HEK293 (cell line): Measurements from ENCODE around the gene OSBP.

Experiments
- CTCF ChIA-PET: fragments of 350-600 bp; formaldehyde crosslinking; extraction: SDS; loops from one replicate; lab custom pipeline; 2021; ENCODE audit warnings: antibody characterized with exemption; lab: Yijun Ruan, JAX
- POLR2A ChIA-PET: fragments of 300-600 bp; formaldehyde crosslinking; extraction: SDS; loops from one replicate; lab custom pipeline; 2020; ENCODE audit warnings: antibody characterized with exemption, inconsistent platforms; lab: Yijun Ruan, JAX
- H3K27ac ChIP-seq: fragments of 200-500 bp; sonication (Bioruptor generic); 2 replicates; pipeline ENCODE4 v1.5.1; 2014; ENCODE audit warnings: low read depth, low read length, control low read depth, inconsistent platforms; ENCODE audit errors: extremely low read depth
- H3K36me3 ChIP-seq, 2 experiments: fragments of 200-500 bp in 1 of 2; sonication (Bioruptor generic) in 1 of 2; 1 replicate in 1 of 2; 2 replicates in 1 of 2; pipeline ENCODE4 v1.5.1; 2014 to 2017; ENCODE audit warnings: inconsistent platforms in 2 of 2, low read length in 2 of 2; ENCODE audit not compliant: control insufficient read depth in 2 of 2, insufficient read depth in 1 of 2
- H3K4me1 ChIP-seq: fragments of 200-500 bp; sonication (Bioruptor generic); 2 replicates; pipeline ENCODE4 v1.5.1; 2014; ENCODE audit warnings: mild to moderate bottlenecking, low read length, inconsistent platforms; ENCODE audit not compliant: control insufficient read depth, insufficient read depth
- H3K4me3 ChIP-seq: 2 replicates; pipeline ENCODE4 v1.5.1; 2011; ENCODE audit warnings: low read depth, mild to moderate bottlenecking, control low read depth, low read length, moderate library complexity
- H3K9me3 ChIP-seq: fragments of 200-500 bp; sonication (Bioruptor generic); 2 replicates; pipeline ENCODE4 v1.5.1; 2014; ENCODE audit warnings: low read depth, low read length, inconsistent platforms; ENCODE audit not compliant: control insufficient read depth, insufficient read depth
- SALL2 ChIP-seq: fragments of 450-650 bp; formaldehyde crosslinking; IDR thresholded peaks from 2 replicates; pipeline ENCODE4 v1.5.0; 2017; ENCODE audit warnings: missing biosample characterization, mild to moderate bottlenecking, missing genetic modification characterization, borderline replicate concordance
- ZBTB11 ChIP-seq: fragments of 450-650 bp; formaldehyde crosslinking; conservative IDR thresholded peaks from 2 replicates; pipeline ENCODE4 v1.5.1; 2016; ENCODE audit warnings: low read depth, missing biosample characterization, missing genetic modification characterization
- ZBTB20 ChIP-seq: fragments of 450-650 bp; formaldehyde crosslinking; IDR thresholded peaks from 2 replicates; pipeline ENCODE4 v1.5.1; 2016; ENCODE audit warnings: missing biosample characterization, missing genetic modification characterization
- ZBTB49 ChIP-seq: fragments of 450-650 bp; formaldehyde crosslinking; IDR thresholded peaks from 2 replicates; pipeline ENCODE4 v1.5.1; 2016; ENCODE audit warnings: missing biosample characterization, missing genetic modification characterization, low read depth
- ZNF24 ChIP-seq: fragments of 450-650 bp; formaldehyde crosslinking; IDR thresholded peaks from 2 replicates; pipeline ENCODE4 v1.5.1; 2016; ENCODE audit warnings: missing biosample characterization, missing genetic modification characterization
- ZNF26 ChIP-seq: fragments of 450-650 bp; formaldehyde crosslinking; IDR thresholded peaks from 2 replicates; pipeline ENCODE4 v1.5.1; 2016; ENCODE audit warnings: missing biosample characterization, missing genetic modification characterization
- ZNF350 ChIP-seq: fragments of 450-650 bp; formaldehyde crosslinking; IDR thresholded peaks from 2 replicates; pipeline ENCODE4 v1.5.0; 2017; ENCODE audit warnings: missing biosample characterization, mild to moderate bottlenecking, missing genetic modification characterization
- ZNF37A ChIP-seq: fragments of 450-650 bp; IDR thresholded peaks from 2 replicates; pipeline ENCODE4 v1.5.1; 2018; ENCODE audit warnings: missing biosample characterization, missing genetic modification characterization
- ZNF391 ChIP-seq: fragments of 450-650 bp; formaldehyde crosslinking; IDR thresholded peaks from 2 replicates; pipeline ENCODE4 v1.5.1; 2016; ENCODE audit warnings: low read depth, missing biosample characterization, missing genetic modification characterization, borderline replicate concordance
- ZNF488 ChIP-seq: fragments of 450-650 bp; formaldehyde crosslinking; IDR thresholded peaks from 2 replicates; pipeline ENCODE4 v1.5.1; 2016; ENCODE audit warnings: missing biosample characterization, missing genetic modification characterization
- ZNF621 ChIP-seq: fragments of 450-650 bp; formaldehyde crosslinking; IDR thresholded peaks from 2 replicates; pipeline ENCODE4 v1.5.1; 2017; ENCODE audit warnings: missing biosample characterization, missing genetic modification characterization
- ZNF639 ChIP-seq: fragments of 450-650 bp; formaldehyde crosslinking; IDR thresholded peaks from 2 replicates; pipeline ENCODE4 v1.5.1; 2016; ENCODE audit warnings: missing biosample characterization, missing genetic modification characterization
- ZNF654 ChIP-seq: fragments of 450-650 bp; formaldehyde crosslinking; IDR thresholded peaks from 2 replicates; pipeline ENCODE4 v1.5.1; 2016; ENCODE audit warnings: low read depth, missing biosample characterization, missing genetic modification characterization
- ZNF785 ChIP-seq: fragments of 450-650 bp; formaldehyde crosslinking; IDR thresholded peaks from 2 replicates; pipeline ENCODE4 v1.5.1; 2016; ENCODE audit warnings: missing biosample characterization, missing genetic modification characterization
- ZSCAN23 ChIP-seq: fragments of 450-650 bp; formaldehyde crosslinking; IDR thresholded peaks from 2 replicates; pipeline ENCODE4 v1.5.1; 2016; ENCODE audit warnings: missing biosample characterization, missing genetic modification characterization

Gene OSBP

GRCh38 chr11:59534676-59535075 lies 80.9 kb downstream of the OSBP start (continued):
- TF ChIP-seq ZNF621 (no peak), ZNF26 (tag by site-specific recombination) (no peak)
- TF ChIP-seq, all 188 proteins: peak for 0

GRCh38 chr11:59532620-59533019 lies 83.0 kb downstream of the OSBP start:
- Histone ChIP-seq H3K4me1 (no peaks in the 10 kb centered on the region), H3K9me3 (no peaks in the 10 kb centered on the region), H3K4me3 (no peak overlapping the region), H3K27ac (no peak overlapping the region), H3K36me3 (no peaks in the 10 kb centered on the region)
- TF ChIP-seq ZSCAN23 (tag by site-specific recombination) (no peak), ZNF785 (tag by site-specific recombination) (no peak), ZNF37A (tag by site-specific recombination) (no peak), SALL2 (tag by site-specific recombination) (no peak), ZBTB49 (tag by site-specific recombination) (no peak), ZBTB11 (tag by site-specific recombination) (no peak), ZNF654 (tag by site-specific recombination) (no peak), ZNF639 (tag by site-specific recombination) (no peak), ZNF391 (tag by site-specific recombination) (no peak), ZNF24 (tag by site-specific recombination) (no peak), ZBTB20 (tag by site-specific recombination) (no peak), ZNF350 (tag by site-specific recombination) (no peak), ZNF488 (tag by site-specific recombination) (no peak)
- ChIA-PET POLR2A (interaction anchor here (0.5 to 0.6 kb wide), 2 partner anchors 10 to 144 kb away, joined by 3 to 4 read pairs; no protein-coding TSS in a partner anchor), CTCF (no interaction called here)
